IMR-90 (cell line): ENCODE results near the gene UBE2G1. TPM values are rescaled to one million over a fixed set of nuclear protein-coding genes. Genes with fewer than 3 reads are reported as not detected.

Experiments
- ATAC-seq: fragments of 200-7000 bp; cut with Tn5 transposase; 2 replicates; pipeline ENCODE4 v1.9.1; 2020; ENCODE audit warnings: low read depth, mild to moderate bottlenecking, moderate library complexity
- BruUV-seq: library from RNA; stranded (reverse); fragments of 400-500 nt; replicated peaks from 2 replicates; lab custom pipeline; 2021; lab: Mats Ljungman, UMichigan
- CTCF ChIA-PET: fragments of 300-600 bp; formaldehyde crosslinking; extraction: SDS; loops from one replicate; lab custom pipeline; 2021; ENCODE audit warnings: antibody characterized with exemption; lab: Yijun Ruan, JAX
- POLR2A ChIA-PET: fragments of 300-600 bp; sonication (Branson Sonifier 250); formaldehyde crosslinking; loops from one replicate; lab custom pipeline; 2022; ENCODE audit warnings: antibody characterized with exemption; ENCODE audit not compliant: unreplicated experiment; lab: Charles Lee
- DNase-seq: peaks from one replicate; pipeline ENCODE4 v3.0.0; 2013
- H2AFZ ChIP-seq: replicated peaks from 2 replicates; pipeline ENCODE3; 2013; ENCODE audit warnings: low read length, mild to moderate bottlenecking; ENCODE audit not compliant: poor library complexity
- H2AK5ac ChIP-seq: 2 replicates; pipeline ENCODE4 v1.6.1; 2013; ENCODE audit warnings: low read depth, low read length, inconsistent platforms
- H2AK9ac ChIP-seq: replicated peaks from 2 replicates; pipeline ENCODE3; 2013; ENCODE audit warnings: mild to moderate bottlenecking, low read depth, low read length, moderate library complexity; ENCODE audit not compliant: poor library complexity
- H2BK120ac ChIP-seq: 2 replicates; pipeline ENCODE4 v1.6.1; 2013; ENCODE audit warnings: low read depth, low read length, inconsistent platforms
- H2BK15ac ChIP-seq: 3 replicates; pipeline ENCODE4 v1.6.1; 2013; ENCODE audit warnings: low read depth, low read length, inconsistent platforms
- H2BK20ac ChIP-seq: 2 replicates; pipeline ENCODE4 v1.6.1; 2013; ENCODE audit warnings: low read depth, mild to moderate bottlenecking, inconsistent platforms, low read length, moderate library complexity
- H2BK5ac ChIP-seq: 2 replicates; pipeline ENCODE4 v1.6.1; 2013; ENCODE audit warnings: mild to moderate bottlenecking, low read depth, low read length, inconsistent platforms; ENCODE audit not compliant: poor library complexity, severe bottlenecking
- H3K14ac ChIP-seq: replicated peaks from 2 replicates; pipeline ENCODE4 v1.6.1; 2013; ENCODE audit warnings: low read depth, low read length, inconsistent platforms
- H3K18ac ChIP-seq: 2 replicates; pipeline ENCODE4 v1.6.1; 2013; ENCODE audit warnings: low read depth, low read length, control low read depth
- H3K23ac ChIP-seq: 2 replicates; pipeline ENCODE4 v1.6.1; 2013; ENCODE audit warnings: low read depth, low read length, inconsistent platforms
- H3K27ac ChIP-seq: 2 replicates; pipeline ENCODE4 v1.5.1; 2013; ENCODE audit warnings: mild to moderate bottlenecking, control low read depth, low read length; ENCODE audit not compliant: insufficient read depth
- H3K27me3 ChIP-seq: 2 replicates; pipeline ENCODE4 v1.6.1; 2013; ENCODE audit warnings: low read length; ENCODE audit not compliant: control insufficient read depth, insufficient read depth
- H3K36me3 ChIP-seq: 2 replicates; pipeline ENCODE4 v1.6.1; 2013; ENCODE audit warnings: low read length, mixed read lengths; ENCODE audit not compliant: control insufficient read depth, insufficient read depth
- H3K4ac ChIP-seq: 2 replicates; pipeline ENCODE4 v1.6.1; 2013; ENCODE audit warnings: low read depth, low read length, inconsistent platforms
- H3K4me1 ChIP-seq: 2 replicates; pipeline ENCODE4 v1.6.1; 2013; ENCODE audit warnings: low read length, mixed read lengths; ENCODE audit not compliant: control insufficient read depth, insufficient read depth
- H3K4me2 ChIP-seq: 2 replicates; pipeline ENCODE4 v1.6.1; 2013; ENCODE audit warnings: low read depth, mild to moderate bottlenecking, control low read depth, low read length, moderate library complexity
- H3K4me3 ChIP-seq: 2 replicates; pipeline ENCODE4 v1.5.1; 2013; ENCODE audit warnings: low read depth, mild to moderate bottlenecking, control low read depth, low read length, moderate library complexity; ENCODE audit not compliant: insufficient read depth
- H3K56ac ChIP-seq: 2 replicates; pipeline ENCODE4 v1.6.1; 2013; ENCODE audit warnings: low read length, inconsistent platforms; ENCODE audit not compliant: insufficient read depth; ENCODE audit errors: extremely low read depth
- H3K79me1 ChIP-seq, 2 experiments: 2 replicates each; pipeline ENCODE4 v1.6.1; 2013; ENCODE audit warnings: low read length in 2 of 2, inconsistent platforms in 1 of 2, low read depth in 1 of 2
- H3K9ac ChIP-seq: 2 replicates; pipeline ENCODE4 v1.6.1; 2013; ENCODE audit warnings: low read depth, low read length, control low read depth
- H3K9me1 ChIP-seq: 2 replicates; pipeline ENCODE4 v1.6.1; 2013; ENCODE audit warnings: low read length, inconsistent platforms; ENCODE audit not compliant: insufficient read depth
- H3K9me3 ChIP-seq: 2 replicates; pipeline ENCODE4 v1.6.1; 2013; ENCODE audit warnings: low read length; ENCODE audit not compliant: control insufficient read depth, insufficient read depth
- H4K20me1 ChIP-seq: 2 replicates; pipeline ENCODE4 v1.6.1; 2013; ENCODE audit warnings: low read length, inconsistent platforms; ENCODE audit not compliant: insufficient read depth
- H4K5ac ChIP-seq: 2 replicates; pipeline ENCODE4 v1.6.1; 2013; ENCODE audit warnings: mild to moderate bottlenecking, low read depth, low read length, control low read depth
- H4K8ac ChIP-seq, 2 experiments: 2 replicates each; pipeline ENCODE4 v1.6.1; 2013; ENCODE audit warnings: low read depth in 2 of 2, low read length in 2 of 2, control low read depth in 1 of 2, inconsistent platforms in 1 of 2
- H4K91ac ChIP-seq: 2 replicates; pipeline ENCODE4 v1.6.1; 2013; ENCODE audit warnings: low read depth, low read length, inconsistent platforms; ENCODE audit not compliant: insufficient read depth
- BHLHE40 ChIP-seq: fragments of 150-350 bp; IDR thresholded peaks from 2 replicates; pipeline ENCODE4 v1.6.1; 2016; ENCODE audit warnings: mild to moderate bottlenecking, low read depth, low read length
- CEBPB ChIP-seq: IDR thresholded peaks from 2 replicates; pipeline ENCODE4 v1.6.1; 2012; ENCODE audit warnings: low read depth, low read length, improper control_type of control experiment
- CHD1 ChIP-seq: IDR thresholded peaks from 2 replicates; pipeline ENCODE4 v1.6.1; 2012; ENCODE audit warnings: low read depth, low read length, improper control_type of control experiment
- FOS ChIP-seq: fragments of 150-350 bp; IDR thresholded peaks from 2 replicates; pipeline ENCODE4 v1.6.1; 2016; ENCODE audit warnings: low read depth, low read length
- MAFK ChIP-seq: IDR thresholded peaks from 2 replicates; pipeline ENCODE4 v1.6.1; 2012; ENCODE audit warnings: low read depth, low read length, improper control_type of control experiment
- MAZ ChIP-seq: IDR thresholded peaks from 2 replicates; pipeline ENCODE4 v1.6.1; 2012; ENCODE audit warnings: low read depth, mild to moderate bottlenecking, low read length, improper control_type of control experiment, moderate library complexity, borderline replicate concordance
- MXI1 ChIP-seq: IDR thresholded peaks from 2 replicates; pipeline ENCODE4 v1.6.1; 2012; ENCODE audit warnings: low read depth, mild to moderate bottlenecking, low read length, moderate library complexity, borderline replicate concordance
- NFE2L2 ChIP-seq: fragments of 150-350 bp; IDR thresholded peaks from 2 replicates; pipeline ENCODE4 v1.6.1; 2016; ENCODE audit warnings: low read depth, mild to moderate bottlenecking, low read length
- POLR2A ChIP-seq: IDR thresholded peaks from 2 replicates; pipeline ENCODE4 v1.6.1; 2012; ENCODE audit warnings: mild to moderate bottlenecking, low read depth, low read length
- RAD21 ChIP-seq: IDR thresholded peaks from 2 replicates; pipeline ENCODE4 v1.6.1; 2012; ENCODE audit warnings: low read length, improper control_type of control experiment
- RCOR1 ChIP-seq: IDR thresholded peaks from 2 replicates; pipeline ENCODE4 v1.6.1; 2012; ENCODE audit warnings: mild to moderate bottlenecking, low read length, improper control_type of control experiment; ENCODE audit not compliant: insufficient replicate concordance
- RFX5 ChIP-seq: IDR thresholded peaks from 2 replicates; pipeline ENCODE4 v1.8.0; 2012; ENCODE audit warnings: low read depth, mild to moderate bottlenecking, low read length, moderate library complexity
- SMC3 ChIP-seq: fragments of 150-350 bp; IDR thresholded peaks from 2 replicates; pipeline ENCODE4 v1.6.1; 2016; ENCODE audit warnings: low read depth, mild to moderate bottlenecking, antibody characterized with exemption, low read length, moderate library complexity
- WGBS, 2 experiments: methylation state at CpG; one replicate each; pipeline versions ENCODE4 v1.1.5 to v1.1.7; 2013; ENCODE audit warnings: missing lambda C conversion rate in 2 of 2; ENCODE audit not compliant: insufficient read length in 1 of 2; ENCODE audit errors: extremely low coverage in 2 of 2; 5-methylcytosine and 5-hydroxymethylcytosine counted together
- dilution Hi-C: fragments of 300-500 bp; cut with HindIII; formaldehyde crosslinking; loops from one replicate; pipeline ENCODE4 v1.14.3; 2018; ENCODE audit warnings: low sequenced_read_pairs; ENCODE audit not compliant: unreplicated experiment
- in situ Hi-C: fragments of 300-500 bp; cut with MboI; formaldehyde crosslinking; loops from 3 replicates; pipeline ENCODE4 v1.14.3; 2019; ENCODE audit warnings: low sequenced_read_pairs, inconsistent platforms, mixed read lengths
- intact Hi-C: fragments of 100-400 bp; cut with micrococcal nuclease; formaldehyde crosslinking; loops from 2 replicates; pipeline ENCODE4 v1.10.0; 2022
- polyA plus RNA-seq, 3 experiments: library from polyadenylated mRNA; depleted of rRNA; stranded (reverse); fragments of >200 nt; gene quantifications; 2 replicates each; pipeline ENCODE4 v1.2.3, GENCODE V29; 2012; ENCODE audit warnings: low replicate concordance in 1 of 3
- total RNA-seq: library from RNA; depleted of rRNA; stranded (reverse); fragments of >200 nt; gene quantifications from 2 replicates; pipeline ENCODE4 v1.2.3, GENCODE V29; 2012
- TF ChIP-seq, protein P1 (sequence below): fragments of 150-350 bp; IDR thresholded peaks from 2 replicates; pipeline ENCODE4 v1.6.1; 2017; ENCODE audit warnings: mild to moderate bottlenecking, antibody characterized with exemption, low read length, low read depth
- TF ChIP-seq, protein P2 (sequence below): conservative IDR thresholded peaks from 2 replicates; pipeline ENCODE4 v1.5.1; 2012; ENCODE audit warnings: mild to moderate bottlenecking, low read depth, low read length, improper control_type of control experiment

UBE2G1 gene
- total and polyA plus RNA-seq, 2 of the 4 experiments (the other 2 are of a cell fraction): 26.3 to 26.6 TPM

DNA sequence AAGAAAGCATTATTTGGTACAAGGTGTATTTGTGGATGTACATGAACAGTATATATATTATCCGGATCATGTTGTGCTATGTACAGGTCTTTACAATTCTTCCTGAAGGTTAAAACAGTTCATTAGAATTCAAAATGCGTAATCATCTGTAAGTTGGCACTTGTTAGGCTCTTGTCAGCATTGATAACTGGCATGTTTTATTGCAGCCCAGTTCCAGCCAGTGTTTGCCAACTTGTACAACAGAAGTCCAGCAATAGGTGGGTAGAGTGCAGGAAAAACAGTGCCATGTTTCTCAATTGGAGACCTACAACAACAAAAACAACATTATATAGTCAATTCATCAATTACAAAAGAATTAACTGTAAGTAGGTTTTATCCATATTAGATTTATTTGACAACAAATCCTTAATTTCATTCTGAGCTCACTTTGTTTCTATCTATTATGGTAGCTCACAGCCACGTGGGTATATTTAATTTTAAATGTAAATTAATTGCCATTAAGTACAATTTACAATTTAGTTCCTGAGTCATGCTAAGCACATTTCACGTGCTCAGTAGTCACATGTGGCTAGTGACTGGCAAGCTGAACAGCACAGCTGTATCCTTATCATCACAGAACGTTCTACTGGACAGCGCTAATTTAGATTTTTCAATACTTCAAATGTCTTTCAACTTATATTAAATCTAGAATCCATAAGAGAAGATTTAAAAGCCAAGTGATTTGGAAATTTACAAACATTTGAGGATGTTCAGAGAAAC lies 94.1 kb downstream of the UBE2G1 start:
- H3K9me3 ChIP-seq: no peaks in the 10 kb centered on the region
- H3K9me1 ChIP-seq: peaks cover 17% of the 10 kb centered on the region
- H2BK15ac ChIP-seq: no peak overlapping the region
- no peak for ATAC-seq
- no peak overlapping the region for H3K27ac ChIP-seq
- peaks cover 15% of the 10 kb centered on the region for H3K36me3 ChIP-seq
- H2BK120ac ChIP-seq: no peak overlapping the region
- H3K4ac ChIP-seq: no peak overlapping the region
- no peak overlapping the region for H2AK9ac ChIP-seq
- no peak overlapping the region for H2AK5ac ChIP-seq
- no peak for DNase-seq
- no peak overlapping the region for H3K18ac ChIP-seq
- in situ Hi-C loops: no loop called here
- H2AFZ ChIP-seq: no peak overlapping the region
- H3K56ac ChIP-seq: no peak overlapping the region
- H3K23ac ChIP-seq: no peak overlapping the region
- no peak for TF ChIP-seq SMC3
- no peak for TF ChIP-seq NFE2L2
- no peak for TF ChIP-seq CHD1
- TF ChIP-seq, protein P1, sequence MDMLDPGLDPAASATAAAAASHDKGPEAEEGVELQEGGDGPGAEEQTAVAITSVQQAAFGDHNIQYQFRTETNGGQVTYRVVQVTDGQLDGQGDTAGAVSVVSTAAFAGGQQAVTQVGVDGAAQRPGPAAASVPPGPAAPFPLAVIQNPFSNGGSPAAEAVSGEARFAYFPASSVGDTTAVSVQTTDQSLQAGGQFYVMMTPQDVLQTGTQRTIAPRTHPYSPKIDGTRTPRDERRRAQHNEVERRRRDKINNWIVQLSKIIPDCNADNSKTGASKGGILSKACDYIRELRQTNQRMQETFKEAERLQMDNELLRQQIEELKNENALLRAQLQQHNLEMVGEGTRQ: no peak
- no peak for TF ChIP-seq CEBPB
- no peak for TF ChIP-seq RAD21
- TF ChIP-seq, protein P2, sequence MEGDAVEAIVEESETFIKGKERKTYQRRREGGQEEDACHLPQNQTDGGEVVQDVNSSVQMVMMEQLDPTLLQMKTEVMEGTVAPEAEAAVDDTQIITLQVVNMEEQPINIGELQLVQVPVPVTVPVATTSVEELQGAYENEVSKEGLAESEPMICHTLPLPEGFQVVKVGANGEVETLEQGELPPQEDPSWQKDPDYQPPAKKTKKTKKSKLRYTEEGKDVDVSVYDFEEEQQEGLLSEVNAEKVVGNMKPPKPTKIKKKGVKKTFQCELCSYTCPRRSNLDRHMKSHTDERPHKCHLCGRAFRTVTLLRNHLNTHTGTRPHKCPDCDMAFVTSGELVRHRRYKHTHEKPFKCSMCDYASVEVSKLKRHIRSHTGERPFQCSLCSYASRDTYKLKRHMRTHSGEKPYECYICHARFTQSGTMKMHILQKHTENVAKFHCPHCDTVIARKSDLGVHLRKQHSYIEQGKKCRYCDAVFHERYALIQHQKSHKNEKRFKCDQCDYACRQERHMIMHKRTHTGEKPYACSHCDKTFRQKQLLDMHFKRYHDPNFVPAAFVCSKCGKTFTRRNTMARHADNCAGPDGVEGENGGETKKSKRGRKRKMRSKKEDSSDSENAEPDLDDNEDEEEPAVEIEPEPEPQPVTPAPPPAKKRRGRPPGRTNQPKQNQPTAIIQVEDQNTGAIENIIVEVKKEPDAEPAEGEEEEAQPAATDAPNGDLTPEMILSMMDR: no peak
- TF ChIP-seq RCOR1: no peak
- no peak for TF ChIP-seq MXI1
- TF ChIP-seq FOS: no peak
- no peak for TF ChIP-seq POLR2A
- no peak for TF ChIP-seq MAZ
- no peak for TF ChIP-seq RFX5
- TF ChIP-seq MAFK: no peak
- no peak for TF ChIP-seq BHLHE40
- no peak overlapping the region for H2BK20ac ChIP-seq
- no peaks in the 10 kb centered on the region for H3K4me1 ChIP-seq
- POLR2A ChIA-PET: no interaction called here
- BruUV-seq: no TSS peak
- no peak overlapping the region for H4K8ac ChIP-seq
- no peak overlapping the region for H3K14ac ChIP-seq
- intact Hi-C loops: no loop called here
- no peak overlapping the region for H4K5ac ChIP-seq
- CTCF ChIA-PET: no interaction called here
- dilution Hi-C loops: no loop called here
- no peak overlapping the region for H2BK5ac ChIP-seq
- H3K4me3 ChIP-seq: no peak overlapping the region
- H4K20me1 ChIP-seq: peaks cover 9% of the 10 kb centered on the region; the same call in 1 of the 2 replicates
- H3K9ac ChIP-seq: no peak overlapping the region
- peaks cover 26 to 48% of the 10 kb centered on the region in 2 experiments for H3K79me1 ChIP-seq
- no peak overlapping the region for H4K91ac ChIP-seq
- WGBS, 2 experiments: no CpG with 5 or more reads among the region's 6 CpGs
- H3K27me3 ChIP-seq: no peaks in the 10 kb centered on the region
- H3K4me2 ChIP-seq: no peak overlapping the region
